ENCODE results near the gene CCDC197.
A peak's percentile ranks its signal among the peaks of the same experiment; 100 is the strongest.

CCDC197 gene

GRCh38 chr14:94005324-94006073 is 8.4 kb downstream of the CCDC197 start:
- H3K4me2 ChIP-seq (ENCODE audit: low read depth, low read length, poor library complexity, severe bottlenecking): no peak overlapping the region
- H2AFZ ChIP-seq (ENCODE audit: low read length): no peak overlapping the region
- H3K9ac ChIP-seq (ENCODE audit: low read depth, low read length, poor library complexity, severe bottlenecking): no peak overlapping the region

GRCh38 chr14:94008234-94008633 is 11.1 kb downstream of the CCDC197 start:
- no peak overlapping the region for H3K4me2 ChIP-seq (ENCODE audit: low read depth, low read length, poor library complexity, severe bottlenecking)

More at GRCh38 chr14:94005324-94006073, 8.4 kb downstream of the CCDC197 start:
- H3K27me3 ChIP-seq (ENCODE audit: insufficient read depth, low read length, poor library complexity, severe bottlenecking): no peaks in the 10 kb centered on the region
- no peaks in the 10 kb centered on the region for H3K36me3 ChIP-seq (ENCODE audit: insufficient read depth, low read length)
- no peak overlapping the region for H3K4me3 ChIP-seq (ENCODE audit: low read length, poor library complexity, severe bottlenecking)
- no peaks in the 10 kb centered on the region for H4K20me1 ChIP-seq (ENCODE audit: insufficient read depth, low read length, poor library complexity, severe bottlenecking)
- no peaks in the 10 kb centered on the region for H3F3A ChIP-seq (ENCODE audit: low read depth)
- H3K79me2 ChIP-seq (ENCODE audit: insufficient read depth, low read length): no peaks in the 10 kb centered on the region
- TF ChIP-seq EZH2phosphoT487 (IDR thresholded peaks at IDR 0.05; ENCODE audit: borderline replicate concordance): no peak
- peak; percentile 64 for TF ChIP-seq CTCF (conservative IDR thresholded peaks at IDR 0.05; ENCODE audit: low read length)
- no peaks in the 10 kb centered on the region for H3K9me2 ChIP-seq (replicated peaks; ENCODE audit: low read depth, low read length)
- H3K4me1 ChIP-seq (ENCODE audit: insufficient read depth, low read length, poor library complexity, severe bottlenecking): no peaks in the 10 kb centered on the region
- no peaks in the 10 kb centered on the region for H3K9me3 ChIP-seq (ENCODE audit: insufficient read depth, low read depth, low read length)

GRCh38 chr14:94009767-94010166 is 12.7 kb downstream of the CCDC197 start:
- Histone ChIP-seq H3K4me2 (ENCODE audit: low read depth, low read length, poor library complexity, severe bottlenecking) (no peak overlapping the region), H3F3A (ENCODE audit: low read depth) (no peaks in the 10 kb centered on the region), H3K9me3 (ENCODE audit: insufficient read depth, low read depth, low read length) (no peaks in the 10 kb centered on the region), H3K27me3 (ENCODE audit: insufficient read depth, low read length, poor library complexity, severe bottlenecking) (no peaks in the 10 kb centered on the region), H3K36me3 (ENCODE audit: insufficient read depth, low read length) (no peaks in the 10 kb centered on the region), H3K79me2 (ENCODE audit: insufficient read depth, low read length) (no peaks in the 10 kb centered on the region), H3K9me2 (replicated peaks; ENCODE audit: low read depth, low read length) (no peaks in the 10 kb centered on the region), H3K9ac (ENCODE audit: low read depth, low read length, poor library complexity, severe bottlenecking) (no peak overlapping the region), H2AFZ (ENCODE audit: low read length) (no peak overlapping the region), H4K20me1 (ENCODE audit: insufficient read depth, low read length, poor library complexity, severe bottlenecking) (no peaks in the 10 kb centered on the region), H3K4me3 (ENCODE audit: low read length, poor library complexity, severe bottlenecking) (no peak overlapping the region), H3K4me1 (ENCODE audit: insufficient read depth, low read length, poor library complexity, severe bottlenecking) (peaks cover 5% of the 10 kb centered on the region)
- TF ChIP-seq EZH2phosphoT487 (IDR thresholded peaks at IDR 0.05; ENCODE audit: borderline replicate concordance) (no peak), CTCF (conservative IDR thresholded peaks at IDR 0.05; ENCODE audit: low read length) (no peak)

More at GRCh38 chr14:94008234-94008633, 11.1 kb downstream of the CCDC197 start:
- Histone ChIP-seq H3F3A (ENCODE audit: low read depth) (no peaks in the 10 kb centered on the region), H3K9ac (ENCODE audit: low read depth, low read length, poor library complexity, severe bottlenecking) (no peak overlapping the region), H3K9me2 (replicated peaks; ENCODE audit: low read depth, low read length) (no peaks in the 10 kb centered on the region), H2AFZ (ENCODE audit: low read length) (no peak overlapping the region), H3K4me1 (ENCODE audit: insufficient read depth, low read length, poor library complexity, severe bottlenecking) (peaks cover 5% of the 10 kb centered on the region), H4K20me1 (ENCODE audit: insufficient read depth, low read length, poor library complexity, severe bottlenecking) (no peaks in the 10 kb centered on the region), H3K4me3 (ENCODE audit: low read length, poor library complexity, severe bottlenecking) (no peak overlapping the region), H3K27me3 (ENCODE audit: insufficient read depth, low read length, poor library complexity, severe bottlenecking) (no peaks in the 10 kb centered on the region), H3K36me3 (ENCODE audit: insufficient read depth, low read length) (no peaks in the 10 kb centered on the region), H3K79me2 (ENCODE audit: insufficient read depth, low read length) (no peaks in the 10 kb centered on the region), H3K9me3 (ENCODE audit: insufficient read depth, low read depth, low read length) (no peaks in the 10 kb centered on the region)
- TF ChIP-seq CTCF (conservative IDR thresholded peaks at IDR 0.05; ENCODE audit: low read length) (no peak), EZH2phosphoT487 (IDR thresholded peaks at IDR 0.05; ENCODE audit: borderline replicate concordance) (no peak)

All from Loucy (cell line).